HepG2 (cell line): ENCODE measurements around the gene PHACTR1. TPM values are rescaled to one million over a fixed set of nuclear protein-coding genes. Genes with fewer than 3 reads are reported as not detected.
A peak's percentile ranks its signal among the peaks of the same experiment; 100 is the strongest.

Source experiments
- ATAC-seq: fragments of 200-7000 bp; cut with Tn5 transposase; 3 replicates; pipeline ENCODE4 v1.9.1; 2020; ENCODE audit warnings: mild to moderate bottlenecking, moderate library complexity
- BruUV-seq: library from RNA; stranded (reverse); fragments of 400-500 nt; replicated peaks from 2 replicates; lab custom pipeline; 2021; lab: Mats Ljungman, UMichigan
- CTCF ChIA-PET: fragments of 300-600 bp; formaldehyde crosslinking; extraction: SDS; loops from one replicate; lab custom pipeline; 2021; ENCODE audit warnings: low total read pairs, inconsistent platforms, low intra/inter-chr PET ratio; lab: Yijun Ruan, JAX
- POLR2A ChIA-PET: fragments of 350-600 bp; sonication (Branson Sonifier 250); formaldehyde crosslinking; loops from one replicate; lab custom pipeline; 2020; ENCODE audit warnings: antibody characterized with exemption, inconsistent platforms; lab: Yijun Ruan, JAX
- DNase-seq: peaks from one replicate; pipeline ENCODE4 v3.0.0-alpha.2; 2015; ENCODE audit warnings: low spot score
- FAIRE-seq: peaks from 3 replicates; lab custom pipeline; 2011; peaks lifted over from hg19 to GRCh38; lab: Jason Lieb, UNC
- H2AFZ ChIP-seq: one replicate; pipeline ENCODE4 v1.6.1; 2011; ENCODE audit warnings: low read length, inconsistent platforms
- H3K27ac ChIP-seq: fragments of 300-600 bp; 3 replicates; pipeline ENCODE4 v1.8.0; 2011; ENCODE audit warnings: mixed run types, mild to moderate bottlenecking, mixed read lengths, low read length, inconsistent platforms; ENCODE audit not compliant: insufficient read depth; ENCODE audit errors: extremely low read length
- H3K27me3 ChIP-seq, 2 experiments: fragments of 200-600 bp in 1 of 2; 2 replicates in 1 of 2; 3 replicates in 1 of 2; pipeline versions ENCODE4 v1.6.0 to v1.8.0; 2011; ENCODE audit warnings: low read length in 2 of 2, mild to moderate bottlenecking in 2 of 2, moderate library complexity in 2 of 2, inconsistent platforms in 1 of 2; ENCODE audit not compliant: insufficient read depth in 2 of 2, control insufficient read depth in 1 of 2
- H3K36me3 ChIP-seq, 2 experiments: fragments of 200-600 bp in 1 of 2; replicated peaks in 1 of 2; 2 replicates in 1 of 2; 3 replicates in 1 of 2; pipeline versions ENCODE4 v1.5.1 to v1.8.0; 2011; ENCODE audit warnings: low read length in 2 of 2, inconsistent platforms in 1 of 2; ENCODE audit not compliant: insufficient read depth in 2 of 2, control insufficient read depth in 1 of 2
- H3K4me1 ChIP-seq: 2 replicates; pipeline ENCODE4 v1.5.1; 2012; ENCODE audit warnings: low read length, inconsistent platforms; ENCODE audit not compliant: insufficient read depth
- H3K4me2 ChIP-seq: 2 replicates; pipeline ENCODE4 v1.6.0; 2011; ENCODE audit warnings: low read depth, low read length, inconsistent platforms
- H3K4me3 ChIP-seq, 3 experiments: fragments of 200-600 bp in 1 of 3; sonication (generic), shearing (Covaris generic) in 1 of 3; replicated peaks in 1 of 3; 2 replicates each; pipeline ENCODE4 v1.5.1; 2011 to 2016; ENCODE audit warnings: low read length in 3 of 3, inconsistent platforms in 2 of 3, low read depth in 2 of 3, mild to moderate bottlenecking in 2 of 3, control low read depth in 1 of 3, mixed read lengths in 1 of 3; ENCODE audit not compliant: insufficient read depth in 1 of 3
- H3K79me2 ChIP-seq: one replicate; pipeline ENCODE4 v1.6.1; 2011; ENCODE audit warnings: low read length, inconsistent platforms; ENCODE audit not compliant: insufficient read depth
- H3K9ac ChIP-seq: 2 replicates; pipeline ENCODE4 v1.6.0; 2011; ENCODE audit warnings: mild to moderate bottlenecking, low read depth, low read length, inconsistent platforms; ENCODE audit not compliant: insufficient read depth
- H3K9me3 ChIP-seq: 2 replicates; pipeline ENCODE4 v1.5.1; 2012; ENCODE audit warnings: mild to moderate bottlenecking, low read length
- H4K20me1 ChIP-seq: 2 replicates; pipeline ENCODE4 v1.6.0; 2011; ENCODE audit warnings: inconsistent platforms, mild to moderate bottlenecking, low read length, moderate library complexity; ENCODE audit not compliant: insufficient read depth
- BRCA1 ChIP-seq: sonication (generic); formaldehyde crosslinking; IDR thresholded peaks from 2 replicates; pipeline ENCODE4 v1.4.0; 2020; ENCODE audit warnings: missing genetic modification reagents
- EED ChIP-seq: sonication (generic); formaldehyde crosslinking; IDR thresholded peaks from 2 replicates; pipeline ENCODE4 v1.5.0; 2020; ENCODE audit warnings: mild to moderate bottlenecking, missing genetic modification reagents
- MNT ChIP-seq: fragments of 450-650 bp; IDR thresholded peaks from 2 replicates; pipeline ENCODE4 v1.6.1; 2016
- SP4 ChIP-seq: sonication (generic); formaldehyde crosslinking; IDR thresholded peaks from 2 replicates; pipeline ENCODE4 v1.8.1; 2023; ENCODE audit warnings: mild to moderate bottlenecking, missing genetic modification reagents
- XBP1 ChIP-seq: sonication (generic); formaldehyde crosslinking; IDR thresholded peaks from 2 replicates; pipeline ENCODE4 v1.5.0; 2020; ENCODE audit warnings: missing genetic modification reagents
- ZNF572 ChIP-seq: sonication (generic); formaldehyde crosslinking; IDR thresholded peaks from 2 replicates; pipeline ENCODE4 v1.5.1; 2020; ENCODE audit warnings: mild to moderate bottlenecking, missing genetic modification reagents
- WGBS: methylation state at CpG from one replicate; pipeline ENCODE4 v1.1.6; 2017; ENCODE audit warnings: low lambda C conversion rate; 5-methylcytosine and 5-hydroxymethylcytosine counted together
- in situ Hi-C: cut with HindIII; loops from 2 replicates; pipeline ENCODE4 v1.10.0; 2017; ENCODE audit warnings: low pct_unique_long_range_greater_than_20kb; ENCODE audit not compliant: extremely low pct_ligation_motif_present
- intact Hi-C: fragments of 100-400 bp; cut with micrococcal nuclease; formaldehyde crosslinking; loops from one replicate; pipeline ENCODE4 v1.10.0; 2022; ENCODE audit not compliant: unreplicated experiment
- polyA plus RNA-seq, 8 experiments: library from polyadenylated mRNA; depleted of rRNA in 3 of 8; stranded (reverse) in 7 of 8; unstranded in 1 of 8; fragments of >200 nt; fragmentation: Illumina TruSeq in 4 of 8; extraction: Trizol in 4 of 8; gene quantifications; 2 replicates each; pipeline versions ENCODE4 v1.2.1 to v1.2.3, GENCODE V29; 2011 to 2016; ENCODE audit warnings: low read depth in 4 of 8, missing spikeins in 1 of 8, mixed read lengths in 1 of 8; ENCODE audit not compliant: insufficient read depth in 1 of 8
- total RNA-seq, 5 experiments: library from RNA; depleted of rRNA; stranded (reverse); fragments of >200 nt; fragmentation: Illumina TruSeq; extraction: Trizol; gene quantifications; 2 replicates each; pipeline ENCODE4 v1.2.3, GENCODE V29; 2016; ENCODE audit warnings: low read depth in 1 of 5

The PHACTR1 gene
- total and polyA plus RNA-seq, 2 of the 13 experiments (the other 11 are each of a cell fraction or from before 2014, with no cell fraction given), result 0.09 TPM; not detected in 1

GRCh38 chr6:13234130-13234529 is 517.6 kb downstream of the PHACTR1 start:
- Histone ChIP-seq H3K27ac (no peak overlapping the region), H4K20me1 (no peaks in the 10 kb centered on the region), H3K36me3 (no peaks in the 10 kb centered on the region), H3K4me1 (peaks cover 8% of the 10 kb centered on the region), H3K9me3 (no peaks in the 10 kb centered on the region), H3K4me3 (no peak overlapping the region), H3K9ac (no peak overlapping the region), H2AFZ (no peak overlapping the region), H3K4me2 (no peak overlapping the region), H3K27me3 (peaks cover 0 to 7% of the 10 kb centered on the region in 2 experiments; a peak in 1 of 5 replicates), H3K79me2 (no peaks in the 10 kb centered on the region)
- ATAC-seq (no peak), FAIRE-seq (no peak), DNase-seq (no peak)
- no peak for TF ChIP-seq EED
- TF ChIP-seq MNT, result peak; percentile 42
- TF ChIP-seq XBP1 (CRISPR knock-in tag), result no peak
- no peak for TF ChIP-seq BRCA1 (CRISPR knock-in tag)
- TF ChIP-seq SP4, result no peak
- ChIA-PET POLR2A (no interaction called here), CTCF (no interaction called here)
- intact Hi-C loops (no loop called here), in situ Hi-C loops (no loop called here)
- 43% methylated on average over 1 of the region's 1 CpG for WGBS
- no TSS peak for BruUV-seq

- H3K4me2 ChIP-seq, result no peak overlapping the region
Measured at GRCh38 chr6:13235339-13235738, 518.8 kb downstream of the PHACTR1 start.

More at GRCh38 chr6:13235339-13235738, 518.8 kb downstream of the PHACTR1 start:
- Histone ChIP-seq H4K20me1 (no peaks in the 10 kb centered on the region), H3K27me3 (peaks cover 0 to 8% of the 10 kb centered on the region in 2 experiments; a peak in 1 of 5 replicates), H3K9ac (no peak overlapping the region), H3K27ac (no peak overlapping the region), H2AFZ (no peak overlapping the region), H3K36me3 (no peaks in the 10 kb centered on the region), H3K79me2 (no peaks in the 10 kb centered on the region), H3K4me3 (no peak overlapping the region), H3K9me3 (no peaks in the 10 kb centered on the region), H3K4me1 (no peaks in the 10 kb centered on the region)
- ChIA-PET POLR2A (no interaction called here), CTCF (no interaction called here)
- BruUV-seq, result no TSS peak
- DNase-seq (no peak), FAIRE-seq (no peak), ATAC-seq (no peak)
- intact Hi-C loops (no loop called here), in situ Hi-C loops (no loop called here)
- WGBS, result 0% methylated on average over 2 of the region's 2 CpGs
- no peak for TF ChIP-seq ZNF572 (CRISPR knock-in tag)
